Measurements from ENCODE around the gene SETSIP. TPM values are rescaled to one million over a fixed set of nuclear protein-coding genes. Genes with fewer than 3 reads are reported as not detected.
"Not testable (repeated sequence)": the region's sequence is repeated elsewhere in the genome, so short reads cannot be mapped to it uniquely, and the experiment has no call there.

The SETSIP gene
- polyA plus RNA-seq, 1 donor, result 0.18 TPM

GRCh38 chr1:92087542-92087941 is 12.3 kb upstream of the SETSIP start:
- peaks cover 15% of the 10 kb centered on the region for H3K9me3 ChIP-seq (ENCODE audit: control insufficient read depth, low read depth, low read length)
- no peaks in the 10 kb centered on the region for H3K4me1 ChIP-seq (ENCODE audit: control insufficient read depth, insufficient read depth, low read length)
- 71% methylated on average over 1 of the region's 1 CpG for WGBS (ENCODE audit: insufficient coverage, low lambda C conversion rate)
- H3K4me3 ChIP-seq (ENCODE audit: low read length), result no peak overlapping the region
- H3K27me3 ChIP-seq (ENCODE audit: control insufficient read depth, insufficient read depth, low read length), result no peaks in the 10 kb centered on the region
- H3K36me3 ChIP-seq (ENCODE audit: control insufficient read depth, insufficient read depth, low read length), result peaks cover 3% of the 10 kb centered on the region
- no peak for DNase-seq
- no peak overlapping the region for H3K27ac ChIP-seq (ENCODE audit: low read length)

DNA sequence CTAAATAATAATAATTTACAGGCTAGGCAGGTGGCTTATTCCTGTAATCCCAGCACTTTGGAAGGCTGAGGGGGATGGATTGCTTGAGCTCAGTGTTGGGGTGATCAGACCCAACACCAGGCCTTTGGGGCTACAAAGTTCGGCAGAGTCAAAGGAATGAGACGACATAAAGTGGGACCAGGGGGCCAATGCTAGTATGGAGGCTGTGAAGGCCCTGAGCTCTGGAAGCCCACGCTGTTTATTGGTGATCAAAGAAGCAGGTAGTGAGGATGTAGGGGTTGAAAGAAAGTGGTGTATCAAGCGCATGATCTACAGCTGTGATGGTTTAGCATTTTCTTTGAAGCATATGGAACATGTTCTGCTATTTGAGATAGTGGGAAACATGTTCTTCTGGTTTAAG is 10.5 kb upstream of the SETSIP start:
- H3K27me3 ChIP-seq (ENCODE audit: control insufficient read depth, insufficient read depth, low read length), result no peaks in the 10 kb centered on the region
- no peak overlapping the region for H3K4me3 ChIP-seq (ENCODE audit: low read length)
- H3K4me1 ChIP-seq (ENCODE audit: control insufficient read depth, insufficient read depth, low read length), result no peaks in the 10 kb centered on the region
- peaks cover 15% of the 10 kb centered on the region for H3K9me3 ChIP-seq (ENCODE audit: control insufficient read depth, low read depth, low read length)
- WGBS (ENCODE audit: insufficient coverage, low lambda C conversion rate), result no CpG with 5 or more reads among the region's 4 CpGs
- peaks cover 3% of the 10 kb centered on the region for H3K36me3 ChIP-seq (ENCODE audit: control insufficient read depth, insufficient read depth, low read length)
- no peak overlapping the region for H3K27ac ChIP-seq (ENCODE audit: low read length)
- DNase-seq, result no peak

DNA sequence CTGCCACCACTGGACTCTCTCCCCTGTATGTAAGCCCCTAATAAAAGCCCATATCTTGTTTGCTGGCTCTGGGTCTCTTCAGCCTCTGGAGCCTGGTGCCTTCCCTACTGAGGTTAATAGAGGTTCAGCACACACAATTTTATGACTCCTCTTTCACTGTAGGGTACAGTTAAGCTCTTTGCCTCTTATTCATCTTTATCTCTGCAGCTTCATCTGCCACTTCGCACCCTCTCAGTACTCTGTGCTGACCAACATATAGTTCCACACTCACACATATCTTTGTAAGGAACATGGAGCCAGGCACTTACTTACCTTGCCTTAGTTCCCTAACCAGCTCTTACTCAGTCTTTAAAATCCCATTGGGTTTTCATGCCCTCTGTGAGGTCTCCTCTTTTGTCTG is 9.4 kb upstream of the SETSIP start:
- WGBS (ENCODE audit: insufficient coverage, low lambda C conversion rate), result 100% methylated on average over 1 of the region's 1 CpG
- no peak overlapping the region for H3K27ac ChIP-seq (ENCODE audit: low read length)
- H3K9me3 ChIP-seq (ENCODE audit: control insufficient read depth, low read depth, low read length), result peaks cover 15% of the 10 kb centered on the region
- peaks cover 2% of the 10 kb centered on the region for H3K4me1 ChIP-seq (ENCODE audit: control insufficient read depth, insufficient read depth, low read length)
- DNase-seq, result no peak
- H3K27me3 ChIP-seq (ENCODE audit: control insufficient read depth, insufficient read depth, low read length), result no peaks in the 10 kb centered on the region
- H3K4me3 ChIP-seq (ENCODE audit: low read length), result no peak overlapping the region
- H3K36me3 ChIP-seq (ENCODE audit: control insufficient read depth, insufficient read depth, low read length), result peaks cover 3% of the 10 kb centered on the region

DNA sequence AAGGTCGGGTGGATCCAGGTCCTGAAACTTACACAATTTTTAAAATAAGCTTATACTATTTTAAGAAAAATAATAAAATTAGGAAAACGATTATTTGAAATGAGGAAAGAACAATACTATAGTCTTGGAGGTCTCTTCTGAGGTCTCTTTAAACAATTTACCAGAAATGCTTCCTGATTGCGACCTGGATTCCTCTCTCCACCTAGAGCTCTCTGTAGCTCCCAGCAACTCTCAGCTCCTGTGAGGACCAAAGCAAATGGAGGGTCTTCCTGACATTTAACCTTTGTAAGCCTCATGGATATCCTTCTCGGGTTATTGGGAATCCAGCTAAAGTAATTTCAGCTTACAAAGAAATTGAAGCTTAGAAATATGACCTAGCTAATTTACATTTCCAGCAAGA is 5.8 kb upstream of the SETSIP start:
- no peak for DNase-seq
- H3K36me3 ChIP-seq (ENCODE audit: control insufficient read depth, insufficient read depth, low read length), result no peaks in the 10 kb centered on the region
- 8% methylated on average over 2 of the region's 4 CpGs for WGBS (ENCODE audit: insufficient coverage, low lambda C conversion rate)
- H3K27ac ChIP-seq (ENCODE audit: low read length), result peak overlapping the region; percentile 55
- peaks cover 8% of the 10 kb centered on the region for H3K9me3 ChIP-seq (ENCODE audit: control insufficient read depth, low read depth, low read length)
- H3K27me3 ChIP-seq (ENCODE audit: control insufficient read depth, insufficient read depth, low read length), result no peaks in the 10 kb centered on the region
- peak overlapping the region; percentile 74 for H3K4me3 ChIP-seq (ENCODE audit: low read length)
- H3K4me1 ChIP-seq (ENCODE audit: control insufficient read depth, insufficient read depth, low read length), result peaks cover 3% of the 10 kb centered on the region

DNA sequence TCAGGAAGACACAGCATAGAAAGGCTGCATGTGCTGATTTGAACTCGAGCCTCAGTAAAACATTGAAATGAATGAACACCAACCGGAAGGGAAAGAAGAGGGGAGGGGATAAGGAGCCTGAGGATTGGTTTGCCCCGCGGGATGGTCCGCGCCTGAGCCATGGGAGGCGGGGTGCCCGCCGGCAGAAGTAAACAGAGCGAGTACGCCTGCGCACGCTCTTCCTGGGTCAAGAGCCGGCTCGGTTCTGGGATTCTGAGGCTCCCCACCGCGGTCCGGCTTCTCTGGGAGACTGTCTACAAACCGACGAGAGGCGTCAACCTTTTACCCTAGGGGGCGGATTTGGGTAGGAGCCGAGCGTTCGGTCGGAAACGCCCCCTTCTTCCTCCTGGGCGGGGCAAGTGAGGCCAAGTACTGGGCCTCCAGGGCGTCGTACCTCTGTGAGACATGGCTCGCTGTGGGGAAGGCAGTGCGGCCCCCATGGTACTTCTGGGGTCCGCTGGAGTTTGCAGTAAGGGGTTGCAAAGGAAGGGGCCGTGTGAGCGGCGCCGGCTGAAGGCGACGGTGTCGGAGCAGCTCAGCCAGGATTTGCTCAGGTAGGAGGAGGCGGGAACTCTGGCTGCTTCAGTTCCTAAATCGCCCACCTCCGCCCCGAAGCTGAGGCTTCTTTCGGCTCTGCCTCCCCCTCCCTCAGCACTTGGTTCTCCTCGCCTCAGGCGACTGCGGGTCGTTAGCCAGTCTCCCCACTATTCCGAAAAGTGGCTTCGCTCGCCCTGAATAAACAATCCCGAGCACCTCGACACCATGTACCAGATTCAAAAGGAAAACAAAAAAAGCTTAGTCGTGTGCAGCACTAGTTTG is 5.1 kb upstream of the SETSIP start, which contains the start of gene BTBD8:
Gene BTBD8, plus strand, starts transcription at position 218 of the 858 bp plus-strand sequence. Its CDS starts 227 bp downstream, at position 445.
- H3K4me1 ChIP-seq (ENCODE audit: control insufficient read depth, insufficient read depth, low read length), result peaks cover 3% of the 10 kb centered on the region
- H3K27me3 ChIP-seq (ENCODE audit: control insufficient read depth, insufficient read depth, low read length), result no peaks in the 10 kb centered on the region
- WGBS (ENCODE audit: insufficient coverage, low lambda C conversion rate), result no CpG with 5 or more reads among the region's 55 CpGs
- no peaks in the 10 kb centered on the region for H3K36me3 ChIP-seq (ENCODE audit: control insufficient read depth, insufficient read depth, low read length)
- peaks cover 2% of the 10 kb centered on the region for H3K9me3 ChIP-seq (ENCODE audit: control insufficient read depth, low read depth, low read length)
- H3K4me3 ChIP-seq (ENCODE audit: low read length), result peak within 1 kb of the TSS; percentile 74
- peak; percentile 76 to 91 for DNase-seq
- peak within 1 kb of the TSS; percentile 55 for H3K27ac ChIP-seq (ENCODE audit: low read length)

DNA sequence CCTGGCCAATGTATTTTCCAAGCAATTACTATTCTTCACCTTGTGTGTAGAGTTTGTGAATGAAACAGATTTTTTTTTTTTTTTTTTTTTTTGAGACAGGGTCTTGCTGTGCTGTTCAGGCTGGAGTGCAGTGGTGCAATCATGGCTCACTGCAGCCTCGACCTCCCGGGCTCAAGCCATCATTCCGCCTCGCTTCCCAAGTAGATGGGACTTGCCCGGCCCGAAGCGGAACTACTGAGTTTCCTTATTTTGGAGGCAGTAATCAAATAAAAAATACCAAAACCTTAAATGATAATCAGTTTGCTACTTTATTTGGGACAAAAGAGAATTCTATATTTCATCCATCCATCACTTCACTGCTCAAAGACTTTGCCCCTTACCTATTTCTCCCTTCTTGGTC is 4.2 kb upstream of the SETSIP start:
- WGBS (ENCODE audit: insufficient coverage, low lambda C conversion rate), result no CpG with 5 or more reads among the region's 7 CpGs
- no peak overlapping the region for H3K27ac ChIP-seq (ENCODE audit: low read length)
- DNase-seq, result no peak
- peaks cover 3% of the 10 kb centered on the region for H3K4me1 ChIP-seq (ENCODE audit: control insufficient read depth, insufficient read depth, low read length)
- H3K36me3 ChIP-seq (ENCODE audit: control insufficient read depth, insufficient read depth, low read length), result no peaks in the 10 kb centered on the region
- peak overlapping the region; percentile 74 for H3K4me3 ChIP-seq (ENCODE audit: low read length)
- H3K27me3 ChIP-seq (ENCODE audit: control insufficient read depth, insufficient read depth, low read length), result no peaks in the 10 kb centered on the region
- H3K9me3 ChIP-seq (ENCODE audit: control insufficient read depth, low read depth, low read length), result no peaks in the 10 kb centered on the region

GRCh38 chr1:92078077-92078476 is 2.9 kb upstream of the SETSIP start:
- DNase-seq; H3K4me3 ChIP-seq (ENCODE audit: low read length); H3K27me3 ChIP-seq (ENCODE audit: control insufficient read depth, insufficient read depth, low read length); H3K9me3 ChIP-seq (ENCODE audit: control insufficient read depth, low read depth, low read length); H3K4me1 ChIP-seq (ENCODE audit: control insufficient read depth, insufficient read depth, low read length); H3K27ac ChIP-seq (ENCODE audit: low read length); H3K36me3 ChIP-seq (ENCODE audit: control insufficient read depth, insufficient read depth, low read length): not testable (repeated sequence)
- no CpG with 5 or more reads among the region's 8 CpGs for WGBS (ENCODE audit: insufficient coverage, low lambda C conversion rate)

DNA sequence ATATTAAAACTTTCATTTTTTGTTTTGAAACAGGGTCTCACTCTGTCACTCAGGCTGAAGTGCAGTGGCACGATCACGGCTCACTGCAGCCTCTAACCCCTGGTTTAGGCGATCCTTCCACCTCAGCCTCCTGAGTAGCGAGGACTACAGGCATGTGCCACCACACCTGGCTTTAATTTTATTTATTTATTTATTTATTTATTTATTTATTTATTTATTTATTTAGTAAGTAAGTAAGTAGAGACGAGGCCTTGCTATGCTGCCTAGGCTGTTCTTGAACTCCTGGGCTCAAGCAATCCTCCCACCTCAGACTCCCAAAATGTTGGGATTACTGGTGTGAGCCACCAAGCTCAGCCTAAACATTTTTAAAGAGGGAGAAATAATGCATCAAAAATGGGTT is 1.2 kb upstream of the SETSIP start:
- Histone ChIP-seq H3K27me3 (ENCODE audit: control insufficient read depth, insufficient read depth, low read length) (no peaks in the 10 kb centered on the region), H3K4me1 (ENCODE audit: control insufficient read depth, insufficient read depth, low read length) (peaks cover 3% of the 10 kb centered on the region), H3K9me3 (ENCODE audit: control insufficient read depth, low read depth, low read length) (no peaks in the 10 kb centered on the region), H3K27ac (ENCODE audit: low read length) (no peak overlapping the region), H3K36me3 (ENCODE audit: control insufficient read depth, insufficient read depth, low read length) (no peaks in the 10 kb centered on the region), H3K4me3 (ENCODE audit: low read length) (no peak overlapping the region)
- 88% methylated on average over 1 of the region's 5 CpGs for WGBS (ENCODE audit: insufficient coverage, low lambda C conversion rate)
- no peak for DNase-seq

- H3K27me3 ChIP-seq (ENCODE audit: control insufficient read depth, insufficient read depth, low read length); DNase-seq; H3K27ac ChIP-seq (ENCODE audit: low read length); H3K4me1 ChIP-seq (ENCODE audit: control insufficient read depth, insufficient read depth, low read length); H3K36me3 ChIP-seq (ENCODE audit: control insufficient read depth, insufficient read depth, low read length); H3K9me3 ChIP-seq (ENCODE audit: control insufficient read depth, low read depth, low read length); H3K4me3 ChIP-seq (ENCODE audit: low read length): not testable (repeated sequence)
Measured at GRCh38 chr1:92074446-92074845, 765 bp downstream of the SETSIP start.

DNA sequence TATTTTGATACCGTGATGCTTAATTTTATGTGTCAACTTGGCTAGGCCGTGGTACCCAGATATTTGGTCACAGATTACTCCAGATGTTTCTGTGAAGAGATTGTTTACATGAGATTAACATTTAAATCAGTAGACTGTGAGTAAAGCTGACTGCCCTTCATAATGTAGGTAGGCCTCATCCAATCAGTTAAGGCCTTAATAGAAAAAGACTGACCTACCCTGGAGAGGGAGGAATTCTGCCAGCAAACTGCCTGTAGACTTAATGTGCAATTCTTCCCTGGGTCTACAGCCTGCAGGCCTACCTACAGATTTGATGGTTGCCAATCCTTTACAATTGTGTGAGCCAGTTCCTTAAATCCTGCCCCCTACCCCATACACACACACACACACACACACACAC is 4.3 kb downstream of the SETSIP start:
- WGBS (ENCODE audit: insufficient coverage, low lambda C conversion rate), result no CpG with 5 or more reads among the region's 2 CpGs
- Histone ChIP-seq H3K27ac (ENCODE audit: low read length) (no peak overlapping the region), H3K9me3 (ENCODE audit: control insufficient read depth, low read depth, low read length) (no peaks in the 10 kb centered on the region), H3K27me3 (ENCODE audit: control insufficient read depth, insufficient read depth, low read length) (no peaks in the 10 kb centered on the region), H3K4me1 (ENCODE audit: control insufficient read depth, insufficient read depth, low read length) (no peaks in the 10 kb centered on the region), H3K36me3 (ENCODE audit: control insufficient read depth, insufficient read depth, low read length) (no peaks in the 10 kb centered on the region), H3K4me3 (ENCODE audit: low read length) (no peak overlapping the region)
- no peak for DNase-seq

DNA sequence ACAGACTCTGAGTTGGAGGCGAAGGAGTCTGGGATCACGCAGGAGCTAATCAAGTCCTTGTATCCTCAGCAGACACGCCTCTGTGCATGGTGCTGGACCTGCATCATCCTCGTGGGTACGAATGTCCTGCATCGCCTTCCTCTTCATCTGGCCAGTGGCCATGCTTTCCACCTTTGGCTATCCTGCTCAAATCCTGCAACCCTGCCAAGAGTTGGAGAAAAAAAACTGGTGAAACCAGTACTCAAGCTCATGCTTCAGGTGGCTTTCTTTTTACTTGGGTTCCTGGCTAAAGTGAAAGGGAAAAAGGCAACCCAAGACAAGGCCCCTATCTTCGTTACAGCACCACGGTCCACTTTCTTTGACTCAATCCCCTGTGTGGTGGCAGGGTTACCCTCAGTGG is 8.9 kb downstream of the SETSIP start:
- no peaks in the 10 kb centered on the region for H3K9me3 ChIP-seq (ENCODE audit: control insufficient read depth, low read depth, low read length)
- H3K4me1 ChIP-seq (ENCODE audit: control insufficient read depth, insufficient read depth, low read length), result no peaks in the 10 kb centered on the region
- 100% methylated on average over 2 of the region's 8 CpGs for WGBS (ENCODE audit: insufficient coverage, low lambda C conversion rate)
- H3K4me3 ChIP-seq (ENCODE audit: low read length), result no peak overlapping the region
- no peak for DNase-seq
- no peaks in the 10 kb centered on the region for H3K27me3 ChIP-seq (ENCODE audit: control insufficient read depth, insufficient read depth, low read length)
- no peak overlapping the region for H3K27ac ChIP-seq (ENCODE audit: low read length)
- no peaks in the 10 kb centered on the region for H3K36me3 ChIP-seq (ENCODE audit: control insufficient read depth, insufficient read depth, low read length)
